Measurements from ENCODE around the gene TLCD3B. TPM values are rescaled to one million over a fixed set of nuclear protein-coding genes. Genes with fewer than 3 reads are reported as not detected.

The TLCD3B gene
- total RNA-seq, 1 donor from 2014 or later = 1.5 TPM

- intact Hi-C loops (cut with micrococcal nuclease) = no loop called here
- peaks cover 6% of the 10 kb centered on the region for H3K4me1 Mint-ChIP-seq
These were observed 20.0 kb downstream of the TLCD3B start, which contains the start of gene DOC2A for GRCh38 chr16:30010844-30011713. TSS of gene DOC2A (minus strand) at chr16:30011027. CDS start at chr16:30010222, 805 bp downstream.

GRCh38 chr16:30009990-30010843, 20.9 kb downstream of the TLCD3B start:
- H3K27me3 Mint-ChIP-seq = peaks cover 31% of the 10 kb centered on the region
- peaks cover 6% of the 10 kb centered on the region for H3K4me1 Mint-ChIP-seq
- intact Hi-C loops (cut with micrococcal nuclease) = no loop called here
- H3K4me3 Mint-ChIP-seq = peak overlapping the region; percentile 78
- no peak for DNase-seq
- peak overlapping the region; percentile 37 for H3K27ac Mint-ChIP-seq
- H3K36me3 Mint-ChIP-seq (ENCODE audit: low read depth) = no peaks in the 10 kb centered on the region
- H3K9me3 Mint-ChIP-seq = no peaks in the 10 kb centered on the region

More at GRCh38 chr16:30010844-30011713, 20.0 kb downstream of the TLCD3B start, which contains the start of gene DOC2A:
- no peaks in the 10 kb centered on the region for H3K36me3 Mint-ChIP-seq (ENCODE audit: low read depth)
- peak; percentile 81 for DNase-seq
- H3K4me3 Mint-ChIP-seq = peak within 1 kb of the TSS; percentile 80
- H3K9me3 Mint-ChIP-seq = no peaks in the 10 kb centered on the region
- peak within 1 kb of the TSS; percentile 37 for H3K27ac Mint-ChIP-seq
- H3K27me3 Mint-ChIP-seq = peaks cover 33% of the 10 kb centered on the region

GRCh38 chr16:30009085-30009862, 21.8 kb downstream of the TLCD3B start:
- intact Hi-C loops (cut with micrococcal nuclease) = no loop called here
- H3K27ac Mint-ChIP-seq = no peak overlapping the region
- no peak for DNase-seq
- no peaks in the 10 kb centered on the region for H3K36me3 Mint-ChIP-seq (ENCODE audit: low read depth)
- peaks cover 31% of the 10 kb centered on the region for H3K27me3 Mint-ChIP-seq
- H3K9me3 Mint-ChIP-seq = no peaks in the 10 kb centered on the region
- peaks cover 6% of the 10 kb centered on the region for H3K4me1 Mint-ChIP-seq
- H3K4me3 Mint-ChIP-seq = peak overlapping the region; percentile 24

DNA sequence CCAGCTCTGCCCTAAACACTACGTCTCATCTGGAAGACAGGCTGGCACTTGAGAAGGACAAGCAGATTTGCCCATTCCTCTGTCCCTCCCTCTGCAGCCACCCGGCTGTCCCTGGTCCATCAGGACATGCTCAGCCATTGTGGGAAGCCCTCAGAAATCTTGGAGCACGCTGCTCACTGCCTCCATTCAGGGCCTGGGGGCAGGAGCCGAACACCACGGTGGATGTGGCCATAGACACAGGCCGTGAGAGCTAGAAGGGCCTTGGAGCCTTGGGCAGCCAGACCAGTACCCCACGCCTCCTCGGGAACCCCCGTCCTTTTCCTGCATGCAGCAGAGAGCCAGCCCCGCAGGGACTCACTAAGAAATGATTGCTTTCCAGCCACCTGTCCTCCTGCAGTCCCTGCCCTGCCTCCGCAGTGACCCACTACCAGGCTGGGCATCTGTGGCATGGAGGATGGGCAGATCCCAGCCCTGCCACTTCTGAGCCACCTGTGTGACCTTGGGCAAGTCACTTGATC, 23.6 kb downstream of the TLCD3B start:
- peaks cover 9% of the 10 kb centered on the region for H3K4me1 Mint-ChIP-seq
- H3K4me3 Mint-ChIP-seq = no peak overlapping the region
- intact Hi-C loops (cut with micrococcal nuclease) = no loop called here
- H3K36me3 Mint-ChIP-seq (ENCODE audit: low read depth) = peaks cover 8% of the 10 kb centered on the region
- H3K9me3 Mint-ChIP-seq = no peaks in the 10 kb centered on the region
- no peak for DNase-seq
- no peak overlapping the region for H3K27ac Mint-ChIP-seq
- peaks cover 24% of the 10 kb centered on the region for H3K27me3 Mint-ChIP-seq

DNA sequence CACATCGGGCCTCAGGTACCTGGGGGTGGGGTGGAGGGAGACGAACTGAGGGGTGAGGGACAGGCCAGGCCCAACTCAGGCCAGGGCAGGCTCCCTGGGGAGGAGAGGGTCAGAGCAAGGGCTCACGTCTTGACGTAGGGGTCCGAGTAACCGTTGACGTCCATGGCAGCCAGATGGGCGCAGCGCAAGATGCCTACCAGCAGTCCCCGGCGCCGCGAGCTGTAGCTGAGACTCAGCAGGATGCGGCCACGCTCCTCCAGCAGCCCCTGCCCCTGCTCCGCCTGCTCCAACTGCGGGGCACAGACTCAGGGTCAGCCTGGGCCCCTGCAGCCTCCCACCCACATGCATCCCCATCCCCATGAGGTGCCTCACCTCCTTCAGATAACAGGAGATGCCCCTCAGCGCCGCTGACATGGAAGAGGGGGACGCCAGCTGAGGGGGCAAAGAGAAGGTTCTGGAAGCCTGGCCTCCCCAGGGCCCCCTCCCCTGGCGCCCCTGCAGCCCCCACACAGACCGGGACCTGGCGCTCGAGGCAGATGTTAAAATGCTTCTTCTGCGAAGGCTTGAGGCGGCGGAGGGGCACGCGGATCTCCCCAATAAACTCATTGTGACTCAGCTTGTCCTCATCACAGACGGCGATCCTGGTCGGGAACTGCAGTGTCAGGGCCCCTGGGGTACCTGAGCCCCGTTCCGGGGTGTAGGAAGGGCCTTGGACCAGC, 24.3 kb downstream of the TLCD3B start:
- no peaks in the 10 kb centered on the region for H3K9me3 Mint-ChIP-seq
- DNase-seq = no peak
- H3K4me3 Mint-ChIP-seq = no peak overlapping the region
- peaks cover 13% of the 10 kb centered on the region for H3K36me3 Mint-ChIP-seq (ENCODE audit: low read depth)
- H3K4me1 Mint-ChIP-seq = peaks cover 7% of the 10 kb centered on the region
- no peak overlapping the region for H3K27ac Mint-ChIP-seq
- H3K27me3 Mint-ChIP-seq = peaks cover 18% of the 10 kb centered on the region
- intact Hi-C loops (cut with micrococcal nuclease) = no loop called here

DNA sequence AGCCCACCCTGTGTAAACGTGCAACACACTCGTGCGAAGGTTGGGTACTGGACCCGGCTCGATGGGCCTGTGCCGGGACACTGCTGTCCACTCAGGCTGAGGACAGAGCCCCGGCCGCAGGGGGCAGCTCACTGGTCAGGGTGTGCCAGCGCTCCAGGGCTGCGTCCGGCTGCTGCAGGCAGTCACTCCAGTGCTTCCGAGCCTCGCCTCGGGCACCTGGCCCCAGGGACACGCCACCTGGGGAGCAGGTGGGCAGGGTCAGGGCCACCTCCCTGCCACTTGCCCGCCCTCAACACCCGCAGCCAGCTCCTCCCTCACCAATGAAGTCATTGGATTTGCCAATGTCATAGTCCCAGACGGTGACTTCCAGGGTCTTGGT, 25.0 kb downstream of the TLCD3B start:
- intact Hi-C loops (cut with micrococcal nuclease) = no loop called here
- no peaks in the 10 kb centered on the region for H3K9me3 Mint-ChIP-seq
- no peak for DNase-seq
- peaks cover 16% of the 10 kb centered on the region for H3K36me3 Mint-ChIP-seq (ENCODE audit: low read depth)
- H3K27me3 Mint-ChIP-seq = peaks cover 15% of the 10 kb centered on the region
- H3K4me3 Mint-ChIP-seq = no peak overlapping the region
- peaks cover 7% of the 10 kb centered on the region for H3K4me1 Mint-ChIP-seq
- no peak overlapping the region for H3K27ac Mint-ChIP-seq

DNA sequence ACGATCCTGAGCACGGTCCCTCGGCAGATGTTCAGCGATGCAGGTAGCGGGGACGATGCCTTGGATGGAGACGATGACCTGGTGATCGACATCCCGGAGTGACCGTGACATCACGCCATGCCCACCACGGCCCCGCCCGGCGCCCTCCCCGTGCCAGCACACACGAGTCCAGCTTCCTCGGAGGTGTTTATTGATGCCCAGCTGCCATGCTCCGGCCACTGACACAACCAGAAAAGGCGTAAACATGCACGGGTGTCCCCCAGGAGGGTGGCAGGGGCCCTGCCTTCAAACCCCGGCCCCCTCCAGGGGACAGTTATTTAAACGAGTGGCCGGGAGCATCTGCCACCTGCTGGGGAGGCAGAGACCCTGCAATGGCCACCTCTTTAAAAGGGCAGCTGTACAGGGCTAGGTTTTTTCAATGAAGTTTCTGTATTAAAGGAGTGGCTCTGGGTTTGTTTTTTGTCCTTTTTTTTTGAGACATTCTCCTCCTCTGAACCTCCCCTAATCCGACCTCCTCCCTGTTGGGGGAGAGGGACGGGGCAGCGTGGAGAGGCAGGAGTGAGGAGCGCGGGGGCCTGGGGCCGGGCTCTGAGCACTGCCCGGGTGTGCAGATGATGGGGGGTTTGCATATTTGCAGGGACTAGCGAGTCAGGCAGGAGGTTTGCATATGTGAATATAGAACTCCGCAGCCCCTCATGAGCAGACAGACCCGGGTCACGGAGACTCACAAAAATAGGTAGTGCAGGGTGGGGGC, 25.6 kb downstream of the TLCD3B start:
- peak; percentile 81 for DNase-seq
- Mint-ChIP-seq H3K9me3 (no peaks in the 10 kb centered on the region), H3K4me1 (peaks cover 7% of the 10 kb centered on the region), H3K36me3 (ENCODE audit: low read depth) (peaks cover 17% of the 10 kb centered on the region), H3K27me3 (peaks cover 13% of the 10 kb centered on the region), H3K27ac (no peak overlapping the region), H3K4me3 (no peak overlapping the region)
- intact Hi-C loops (cut with micrococcal nuclease) = no loop called here

DNA sequence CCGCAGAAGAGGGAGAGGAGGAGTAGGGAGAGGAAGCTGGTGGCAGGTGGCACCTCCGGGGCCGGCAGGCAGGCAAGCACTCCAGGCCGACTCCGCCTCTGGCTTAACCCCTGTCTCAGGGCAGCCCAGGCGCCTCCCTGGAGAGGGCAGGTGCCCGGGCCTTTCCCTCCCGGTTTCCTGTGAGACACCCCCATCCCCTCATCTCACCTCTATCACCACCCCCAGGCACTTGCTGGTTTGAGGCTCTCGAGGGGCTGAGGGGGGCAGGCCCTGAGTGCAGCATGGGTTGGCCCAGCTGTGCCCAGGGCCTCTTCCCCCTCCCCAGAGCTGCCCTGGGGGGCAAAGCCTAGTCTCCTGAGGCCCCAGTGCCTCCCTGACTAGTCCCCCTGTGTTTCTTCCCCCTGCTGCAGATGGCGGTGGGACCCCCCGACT, 26.2 kb downstream of the TLCD3B start:
- Mint-ChIP-seq H3K27me3 (peaks cover 8% of the 10 kb centered on the region), H3K4me1 (peaks cover 5% of the 10 kb centered on the region), H3K27ac (no peak overlapping the region), H3K4me3 (no peak overlapping the region), H3K9me3 (no peaks in the 10 kb centered on the region), H3K36me3 (ENCODE audit: low read depth) (peaks cover 21% of the 10 kb centered on the region)
- peak; percentile 60 for DNase-seq
- intact Hi-C loops (cut with micrococcal nuclease) = no loop called here

DNA sequence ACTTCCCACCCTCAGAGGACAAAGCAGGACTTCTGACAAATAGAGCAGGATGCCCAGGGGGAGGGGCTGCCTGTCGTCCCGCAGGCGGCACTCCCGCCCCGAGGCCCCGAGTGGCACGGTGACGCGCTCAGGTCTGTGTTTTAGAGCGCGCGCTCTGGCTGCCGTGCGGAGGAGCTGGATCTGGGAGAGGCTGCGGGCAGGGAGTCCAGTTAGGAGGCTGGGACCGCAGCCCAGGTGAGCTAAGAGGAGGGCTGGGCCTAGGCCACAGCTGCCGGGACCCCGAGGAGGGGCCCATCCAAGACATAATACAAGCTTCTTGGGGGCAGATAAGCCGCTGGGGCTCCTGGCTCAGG, 26.7 kb downstream of the TLCD3B start:
- no peaks in the 10 kb centered on the region for H3K9me3 Mint-ChIP-seq
- H3K27me3 Mint-ChIP-seq = peaks cover 5% of the 10 kb centered on the region
- H3K36me3 Mint-ChIP-seq (ENCODE audit: low read depth) = peaks cover 25% of the 10 kb centered on the region
- H3K4me1 Mint-ChIP-seq = peaks cover 6% of the 10 kb centered on the region
- intact Hi-C loops (cut with micrococcal nuclease) = no loop called here
- H3K4me3 Mint-ChIP-seq = no peak overlapping the region
- DNase-seq = no peak
- H3K27ac Mint-ChIP-seq = no peak overlapping the region

DNA sequence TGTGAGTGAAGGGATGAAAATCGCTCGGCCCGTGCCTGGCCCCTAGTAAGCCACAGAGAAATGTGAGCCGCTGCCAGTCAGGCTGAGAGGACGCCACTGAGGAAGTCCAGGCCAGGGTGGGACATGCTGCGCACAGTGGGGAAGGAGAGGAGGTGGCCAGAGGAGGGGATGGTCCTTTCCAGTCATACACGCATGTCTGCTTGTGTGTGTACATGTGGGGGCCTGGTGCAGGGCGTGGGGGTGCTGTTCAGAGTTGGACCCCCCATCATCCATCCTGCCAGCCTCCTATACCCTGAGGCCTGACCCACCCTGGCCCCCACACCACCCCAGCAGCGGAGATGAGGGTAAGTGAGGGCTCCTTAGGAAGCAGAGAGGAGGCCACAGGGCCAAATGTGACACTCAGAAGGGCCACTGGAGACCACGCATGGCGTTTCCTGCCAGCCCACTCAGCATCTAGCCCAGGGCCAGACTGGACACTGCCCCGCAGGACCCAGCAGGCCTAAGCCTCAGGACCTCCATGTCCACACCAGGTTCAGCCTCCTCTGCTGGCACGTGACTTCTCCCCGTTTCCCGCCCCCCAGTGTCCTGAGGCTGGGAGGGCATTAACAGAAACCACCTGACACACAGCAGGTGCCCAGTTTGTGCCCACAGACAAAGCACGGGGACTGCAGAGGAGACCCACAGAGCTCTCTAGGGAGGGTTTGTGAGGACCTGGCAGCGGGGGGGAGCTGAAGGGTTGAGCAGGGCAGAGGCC, 27.2 kb downstream of the TLCD3B start:
- no peak overlapping the region for H3K27ac Mint-ChIP-seq
- H3K27me3 Mint-ChIP-seq = peaks cover 2% of the 10 kb centered on the region
- peaks cover 6% of the 10 kb centered on the region for H3K4me1 Mint-ChIP-seq
- H3K36me3 Mint-ChIP-seq (ENCODE audit: low read depth) = peaks cover 27% of the 10 kb centered on the region
- DNase-seq = no peak
- no peak overlapping the region for H3K4me3 Mint-ChIP-seq
- intact Hi-C loops (cut with micrococcal nuclease) = no loop called here
- H3K9me3 Mint-ChIP-seq = no peaks in the 10 kb centered on the region

GRCh38 chr16:30002614-30003346, 28.3 kb downstream of the TLCD3B start:
- intact Hi-C loops (cut with micrococcal nuclease) = no loop called here
- H3K36me3 Mint-ChIP-seq (ENCODE audit: low read depth) = peaks cover 34% of the 10 kb centered on the region

More at GRCh38 chr16:30002614-30003346, 28.3 kb downstream of the TLCD3B start:
- Mint-ChIP-seq H3K4me3 (no peak overlapping the region), H3K27me3 (no peaks in the 10 kb centered on the region), H3K4me1 (peaks cover 10% of the 10 kb centered on the region), H3K27ac (no peak overlapping the region), H3K9me3 (no peaks in the 10 kb centered on the region)
- DNase-seq = no peak

Measured in activated CD4-positive, alpha-beta T cell treated with anti-CD3 and anti-CD28 coated beads, Interleukin-2, amount 10 ng/mL, durations not matched to agents 24 days and 14 days (primary cell).